Measurements from ENCODE around the gene VPS16.

The VPS16 gene

DNA sequence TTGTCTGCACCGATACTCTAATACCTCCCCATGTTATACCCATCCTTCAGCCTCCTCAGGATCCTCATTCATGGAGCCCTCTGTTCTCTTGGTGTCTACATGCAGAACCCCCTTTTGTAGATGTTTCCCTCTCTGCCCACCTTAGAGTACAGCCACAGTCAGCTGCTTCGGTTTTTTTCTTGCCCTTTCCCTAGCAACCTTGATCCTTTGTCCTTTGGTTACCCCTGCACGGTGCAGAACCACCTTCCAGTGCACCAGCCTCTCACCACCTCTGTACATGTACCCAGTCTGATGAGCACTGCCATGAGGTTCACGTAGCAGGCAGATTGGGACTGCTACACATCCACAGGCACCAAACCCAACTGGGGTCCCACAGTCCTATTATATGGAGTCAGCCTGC, 7.3 kb downstream of the VPS16 start:
- H2AFZ ChIP-seq (ENCODE audit: low read depth, low read length) = no peak overlapping the region
- no peaks in the 10 kb centered on the region for H3K4me1 ChIP-seq (ENCODE audit: insufficient read depth, low read length)
- no peaks in the 10 kb centered on the region for H3K27me3 ChIP-seq (ENCODE audit: insufficient read depth, low read length)
- no peaks in the 10 kb centered on the region for H3K36me3 ChIP-seq (ENCODE audit: insufficient read depth, low read length)
- H3K9me3 ChIP-seq (ENCODE audit: low read length) = no peaks in the 10 kb centered on the region
- H3K4me3 ChIP-seq (ENCODE audit: low read length) = no peak overlapping the region

DNA sequence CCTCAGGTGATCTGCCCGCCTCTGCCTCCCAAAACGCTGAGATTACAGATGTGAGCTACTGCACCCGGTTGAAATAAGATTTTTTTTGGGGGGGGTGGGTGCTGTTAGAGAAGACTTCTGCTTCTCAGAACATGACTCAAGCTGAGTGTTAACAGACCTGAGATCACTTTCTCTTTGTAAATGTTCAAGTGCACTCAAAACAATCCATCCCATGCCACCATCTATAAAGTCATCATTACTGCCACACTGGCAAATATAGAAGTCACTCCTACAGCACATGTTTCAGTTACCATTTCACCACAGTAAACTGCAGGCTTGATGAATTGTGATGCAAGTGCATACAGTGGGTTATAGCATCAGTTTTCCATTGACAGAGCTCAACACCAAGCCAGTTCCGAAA, 9.0 kb downstream of the VPS16 start:
- Histone ChIP-seq H3K4me1 (ENCODE audit: insufficient read depth, low read length) (no peaks in the 10 kb centered on the region), H3K9me3 (ENCODE audit: low read length) (no peaks in the 10 kb centered on the region), H3K4me3 (ENCODE audit: low read length) (no peak overlapping the region), H2AFZ (ENCODE audit: low read depth, low read length) (no peak overlapping the region), H3K27me3 (ENCODE audit: insufficient read depth, low read length) (no peaks in the 10 kb centered on the region), H3K36me3 (ENCODE audit: insufficient read depth, low read length) (no peaks in the 10 kb centered on the region)

DNA sequence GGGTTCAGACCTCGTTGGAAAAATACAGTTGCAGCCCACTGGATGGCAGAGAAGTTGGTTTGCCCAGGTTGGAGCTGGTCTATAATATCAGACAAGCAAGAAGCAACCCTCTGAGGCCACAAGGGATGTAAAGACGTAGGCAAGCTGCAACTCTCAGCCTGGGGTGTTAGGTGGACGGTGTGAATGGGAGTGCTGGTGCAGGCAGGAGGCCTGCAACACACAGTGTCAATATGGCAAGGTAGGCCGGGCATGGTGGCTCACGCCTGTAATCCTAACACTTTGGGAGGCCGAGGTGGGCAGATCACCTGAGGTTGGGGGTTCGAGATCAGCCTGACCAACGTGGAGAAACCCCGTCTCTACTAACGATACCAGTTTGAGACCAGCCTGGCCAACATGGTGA, 10.5 kb downstream of the VPS16 start:
- H2AFZ ChIP-seq (ENCODE audit: low read depth, low read length) = no peak overlapping the region
- H3K27me3 ChIP-seq (ENCODE audit: insufficient read depth, low read length) = no peaks in the 10 kb centered on the region
- H3K9me3 ChIP-seq (ENCODE audit: low read length) = no peaks in the 10 kb centered on the region
- H3K36me3 ChIP-seq (ENCODE audit: insufficient read depth, low read length) = no peaks in the 10 kb centered on the region
- no peak overlapping the region for H3K4me3 ChIP-seq (ENCODE audit: low read length)
- H3K4me1 ChIP-seq (ENCODE audit: insufficient read depth, low read length) = no peaks in the 10 kb centered on the region

DNA sequence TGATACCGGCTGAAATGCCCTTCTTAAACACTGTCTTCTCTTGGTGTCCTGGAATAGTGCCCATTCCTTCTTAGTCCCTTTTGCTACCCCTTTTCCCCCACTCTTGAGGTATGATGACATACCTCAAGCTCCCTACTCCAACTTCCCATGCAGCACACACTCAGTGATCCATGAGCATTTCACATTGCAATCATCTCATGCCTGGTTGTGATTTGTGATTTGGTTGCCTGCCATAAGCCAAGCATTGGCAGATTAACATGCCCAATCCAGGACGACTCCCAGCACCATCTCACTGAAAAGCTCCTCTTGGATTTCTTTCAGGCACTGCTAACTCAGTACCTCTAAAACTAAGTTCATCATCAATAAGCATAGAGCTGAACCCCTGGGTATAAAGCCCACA, 18.0 kb downstream of the VPS16 start:
- Histone ChIP-seq H3K9me3 (ENCODE audit: low read length) (no peaks in the 10 kb centered on the region), H3K4me3 (ENCODE audit: low read length) (no peak overlapping the region), H3K27me3 (ENCODE audit: insufficient read depth, low read length) (no peaks in the 10 kb centered on the region), H2AFZ (ENCODE audit: low read depth, low read length) (no peak overlapping the region), H3K36me3 (ENCODE audit: insufficient read depth, low read length) (peaks cover 17% of the 10 kb centered on the region), H3K4me1 (ENCODE audit: insufficient read depth, low read length) (no peaks in the 10 kb centered on the region)

DNA sequence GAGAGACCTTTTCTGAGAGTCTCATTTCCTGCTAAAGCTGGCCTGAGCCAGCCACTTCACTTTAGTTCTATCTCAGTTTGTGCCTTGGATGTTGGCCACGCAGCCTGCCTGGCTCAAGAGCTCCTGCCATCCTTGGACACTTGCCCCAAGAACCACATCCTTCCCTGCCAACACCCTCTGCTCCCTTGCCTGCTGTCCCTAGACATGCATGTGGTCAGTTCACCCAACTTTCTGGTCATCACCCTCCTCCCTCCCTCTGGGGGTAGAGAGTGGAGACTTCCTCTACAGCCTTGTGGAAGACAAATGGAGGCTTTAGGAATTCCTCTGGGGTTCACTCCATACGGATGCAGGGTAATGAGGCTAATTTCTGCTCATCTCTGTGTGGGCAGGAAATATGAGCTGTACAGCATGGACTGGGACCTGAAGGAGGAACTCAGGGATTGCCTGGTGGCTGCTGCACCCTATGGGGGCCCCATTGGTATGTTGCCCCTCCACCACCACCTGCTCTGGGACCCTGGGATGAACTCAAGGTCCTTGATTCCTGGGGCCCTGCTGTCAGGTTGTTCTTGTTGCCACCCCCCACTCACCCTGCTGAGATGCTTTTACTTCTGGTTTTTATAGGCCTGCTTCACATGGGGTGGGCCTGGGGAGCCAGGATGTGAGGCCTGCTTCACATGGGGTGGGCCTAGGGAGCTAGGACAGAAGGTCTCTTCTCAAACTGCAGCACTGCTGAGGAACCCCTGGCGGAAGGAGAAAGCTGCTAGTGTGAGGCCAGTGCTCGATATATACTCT, 19.0 kb downstream of the VPS16 start:
- H3K27me3 ChIP-seq (ENCODE audit: insufficient read depth, low read length) = no peaks in the 10 kb centered on the region

DNA sequence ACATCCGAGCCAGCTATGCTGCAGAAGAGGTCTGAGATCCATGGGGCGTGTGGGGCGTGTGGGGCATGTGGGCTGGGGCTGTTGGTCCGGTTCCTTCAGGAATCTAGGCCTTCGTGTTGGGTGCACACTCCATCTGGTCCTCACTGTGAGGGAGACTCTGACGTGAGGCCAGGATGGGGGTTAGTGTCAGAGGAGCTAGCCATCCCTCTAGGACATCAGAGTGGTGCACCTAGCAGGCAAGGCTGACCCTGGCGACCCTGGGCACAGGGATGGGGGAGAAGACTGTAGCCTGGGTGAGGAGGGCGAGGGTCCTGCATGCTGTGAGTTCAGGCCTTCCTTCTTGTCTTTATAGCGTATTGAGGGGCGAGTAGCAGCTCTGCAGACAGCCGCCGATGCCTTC, 24.1 kb downstream of the VPS16 start:
- Histone ChIP-seq H3K36me3 (ENCODE audit: insufficient read depth, low read length) (peaks cover 36% of the 10 kb centered on the region), H3K4me1 (ENCODE audit: insufficient read depth, low read length) (no peaks in the 10 kb centered on the region), H3K9me3 (ENCODE audit: low read length) (no peaks in the 10 kb centered on the region), H3K4me3 (ENCODE audit: low read length) (no peak overlapping the region), H3K27me3 (ENCODE audit: insufficient read depth, low read length) (no peaks in the 10 kb centered on the region), H2AFZ (ENCODE audit: low read depth, low read length) (no peak overlapping the region)

More for the DNA sequence above, 19.0 kb downstream of the VPS16 start:
- Histone ChIP-seq H3K4me3 (ENCODE audit: low read length) (no peak overlapping the region), H3K36me3 (ENCODE audit: insufficient read depth, low read length) (peaks cover 24% of the 10 kb centered on the region), H3K9me3 (ENCODE audit: low read length) (no peaks in the 10 kb centered on the region), H2AFZ (ENCODE audit: low read depth, low read length) (no peak overlapping the region), H3K4me1 (ENCODE audit: insufficient read depth, low read length) (no peaks in the 10 kb centered on the region)

DNA sequence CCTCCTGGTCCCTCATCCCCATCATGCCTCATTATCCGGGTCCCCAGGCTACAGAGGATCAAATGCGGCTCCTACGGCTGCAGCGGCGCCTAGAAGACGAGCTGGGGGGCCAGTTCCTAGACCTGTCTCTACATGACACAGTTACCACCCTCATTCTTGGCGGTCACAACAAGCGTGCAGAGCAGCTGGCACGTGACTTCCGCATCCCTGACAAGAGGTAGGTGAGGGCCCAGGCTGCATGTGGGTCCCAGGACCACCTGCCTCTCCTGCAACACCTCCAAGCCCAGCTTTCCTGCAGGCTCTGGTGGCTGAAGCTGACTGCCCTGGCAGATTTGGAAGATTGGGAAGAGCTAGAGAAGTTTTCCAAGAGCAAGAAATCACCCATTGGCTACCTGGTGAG, 24.6 kb downstream of the VPS16 start:
- Histone ChIP-seq H3K4me1 (ENCODE audit: insufficient read depth, low read length) (no peaks in the 10 kb centered on the region), H3K9me3 (ENCODE audit: low read length) (no peaks in the 10 kb centered on the region), H2AFZ (ENCODE audit: low read depth, low read length) (no peak overlapping the region), H3K4me3 (ENCODE audit: low read length) (no peak overlapping the region), H3K27me3 (ENCODE audit: insufficient read depth, low read length) (no peaks in the 10 kb centered on the region), H3K36me3 (ENCODE audit: insufficient read depth, low read length) (peaks cover 36% of the 10 kb centered on the region)

DNA sequence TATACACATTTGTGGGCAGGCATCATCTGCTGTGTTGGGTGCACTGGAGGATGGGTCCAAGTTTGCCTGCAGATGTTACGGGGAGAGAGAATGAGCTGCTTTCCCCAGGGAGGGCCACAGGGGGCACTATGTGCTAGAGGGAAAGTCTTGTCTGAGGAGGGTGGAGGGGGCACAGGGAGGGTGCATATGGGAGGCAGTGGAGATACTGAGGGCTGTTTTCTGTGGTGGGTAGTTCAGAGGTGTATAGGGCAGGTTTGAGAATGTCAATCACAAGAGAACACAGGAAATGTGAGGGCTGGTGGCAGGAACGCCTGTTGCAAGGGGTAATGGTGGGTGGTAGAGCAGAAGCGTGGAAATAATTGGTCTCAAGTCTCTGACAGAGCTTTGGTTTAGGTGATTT, 25.1 kb downstream of the VPS16 start:
- peaks cover 5% of the 10 kb centered on the region for H3K4me1 ChIP-seq (ENCODE audit: insufficient read depth, low read length)
- peaks cover 35% of the 10 kb centered on the region for H3K36me3 ChIP-seq (ENCODE audit: insufficient read depth, low read length)
- no peaks in the 10 kb centered on the region for H3K27me3 ChIP-seq (ENCODE audit: insufficient read depth, low read length)
- no peaks in the 10 kb centered on the region for H3K9me3 ChIP-seq (ENCODE audit: low read length)
- H3K4me3 ChIP-seq (ENCODE audit: low read length) = no peak overlapping the region
- no peak overlapping the region for H2AFZ ChIP-seq (ENCODE audit: low read depth, low read length)

DNA sequence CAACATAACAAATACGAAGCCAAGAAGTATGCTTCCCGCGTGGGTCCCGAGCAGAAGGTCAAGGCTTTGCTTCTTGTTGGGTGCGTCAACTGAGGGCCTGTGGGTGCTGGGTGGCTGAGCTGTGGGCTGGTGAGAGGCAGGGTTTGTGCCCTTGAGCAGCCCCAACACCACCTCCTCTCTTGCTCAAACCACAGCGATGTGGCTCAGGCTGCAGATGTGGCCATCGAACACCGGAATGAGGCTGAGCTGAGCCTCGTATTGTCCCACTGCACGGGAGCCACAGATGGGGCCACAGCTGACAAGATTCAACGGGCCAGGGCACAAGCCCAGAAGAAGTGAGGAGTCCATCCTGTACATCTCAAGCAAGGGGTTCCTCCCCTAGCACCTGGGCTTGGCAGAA, 25.7 kb downstream of the VPS16 start:
- no peaks in the 10 kb centered on the region for H3K9me3 ChIP-seq (ENCODE audit: low read length)
- no peak overlapping the region for H2AFZ ChIP-seq (ENCODE audit: low read depth, low read length)
- H3K27me3 ChIP-seq (ENCODE audit: insufficient read depth, low read length) = no peaks in the 10 kb centered on the region
- H3K4me3 ChIP-seq (ENCODE audit: low read length) = no peak overlapping the region
- H3K36me3 ChIP-seq (ENCODE audit: insufficient read depth, low read length) = peaks cover 29% of the 10 kb centered on the region
- peaks cover 10% of the 10 kb centered on the region for H3K4me1 ChIP-seq (ENCODE audit: insufficient read depth, low read length)

DNA sequence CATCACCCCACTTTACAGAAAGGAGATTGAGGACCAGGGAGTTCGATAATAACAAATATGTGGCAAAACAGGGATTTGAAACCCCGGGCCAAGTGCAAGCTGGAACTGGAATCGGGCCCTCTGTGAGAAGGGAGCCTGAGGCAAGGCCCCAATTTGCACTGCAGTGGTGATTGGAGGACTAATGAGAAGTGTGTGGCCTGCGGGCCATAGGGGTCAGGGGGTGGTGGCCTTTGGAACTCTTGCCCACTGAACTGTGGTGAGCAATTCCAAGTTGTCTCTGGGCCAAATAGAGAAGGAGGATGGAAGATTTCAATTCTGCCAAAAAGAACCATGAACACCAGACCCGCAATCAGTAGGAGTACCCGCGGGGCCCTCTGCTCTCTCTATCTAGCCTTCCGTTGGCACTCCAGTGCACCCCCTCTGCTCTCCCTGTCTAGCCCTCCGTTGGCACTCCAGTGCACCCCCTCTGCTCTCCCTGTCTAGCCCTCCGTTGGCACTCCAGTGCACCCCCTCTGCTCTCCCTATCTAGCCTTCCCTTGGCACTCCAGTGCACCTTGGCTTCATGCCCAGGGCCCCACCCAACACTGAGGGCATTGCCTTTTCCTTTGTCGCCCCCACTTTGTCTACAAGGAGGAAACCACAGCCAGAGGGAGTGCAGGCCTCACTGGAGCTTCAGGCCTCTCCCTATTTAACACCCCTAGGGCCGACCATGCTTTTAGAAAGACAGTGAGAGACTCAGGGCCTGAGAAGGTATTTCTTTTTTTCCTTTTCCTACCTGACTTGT, 26.7 kb downstream of the VPS16 start:
- Histone ChIP-seq H3K36me3 (ENCODE audit: insufficient read depth, low read length) (peaks cover 22% of the 10 kb centered on the region), H2AFZ (ENCODE audit: low read depth, low read length) (no peak overlapping the region), H3K27me3 (ENCODE audit: insufficient read depth, low read length) (no peaks in the 10 kb centered on the region), H3K9me3 (ENCODE audit: low read length) (no peaks in the 10 kb centered on the region), H3K4me1 (ENCODE audit: insufficient read depth, low read length) (peaks cover 10% of the 10 kb centered on the region), H3K4me3 (ENCODE audit: low read length) (no peak overlapping the region)

DNA sequence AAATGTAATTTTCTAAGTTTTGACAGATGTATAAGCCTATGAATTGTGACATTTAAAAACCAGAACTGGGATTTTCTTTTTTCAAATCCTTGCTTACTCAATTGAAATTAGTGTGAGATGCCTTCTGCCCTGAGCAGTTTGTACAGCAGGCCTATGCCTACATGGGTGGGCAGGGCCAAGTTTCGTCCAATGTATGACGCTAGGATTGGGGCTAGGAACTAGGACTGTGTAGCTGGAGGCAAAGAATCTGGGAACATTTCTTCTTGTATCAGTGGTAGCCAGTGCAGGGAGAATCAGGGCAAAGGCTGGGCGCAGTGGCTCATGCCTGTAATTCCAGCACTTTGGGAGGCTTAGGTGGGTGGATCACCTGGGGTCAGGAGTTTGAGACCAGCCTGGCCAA, 28.8 kb downstream of the VPS16 start:
- Histone ChIP-seq H3K27me3 (ENCODE audit: insufficient read depth, low read length) (no peaks in the 10 kb centered on the region), H2AFZ (ENCODE audit: low read depth, low read length) (no peak overlapping the region), H3K36me3 (ENCODE audit: insufficient read depth, low read length) (peaks cover 12% of the 10 kb centered on the region), H3K4me3 (ENCODE audit: low read length) (no peak overlapping the region), H3K4me1 (ENCODE audit: insufficient read depth, low read length) (peaks cover 11% of the 10 kb centered on the region), H3K9me3 (ENCODE audit: low read length) (no peaks in the 10 kb centered on the region)

DNA sequence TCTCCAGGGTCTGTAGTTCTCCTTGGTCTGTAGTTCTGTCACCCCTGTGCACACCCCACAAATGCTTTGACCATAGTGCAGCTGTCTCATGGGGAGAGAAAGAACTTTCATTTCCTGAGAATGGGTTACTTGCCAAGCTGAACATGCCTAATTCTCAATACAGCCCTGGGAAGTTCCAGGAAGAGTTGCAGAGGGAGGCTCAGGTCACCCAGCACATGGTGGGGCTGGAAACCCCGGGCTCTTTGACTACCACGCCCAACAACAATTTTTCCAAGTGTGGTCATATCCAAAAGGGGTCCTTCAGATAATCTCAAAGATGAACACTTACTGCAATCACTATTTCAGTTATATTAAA, 30.5 kb downstream of the VPS16 start:
- no peaks in the 10 kb centered on the region for H3K9me3 ChIP-seq (ENCODE audit: low read length)
- H3K27me3 ChIP-seq (ENCODE audit: insufficient read depth, low read length) = no peaks in the 10 kb centered on the region
- no peak overlapping the region for H3K4me3 ChIP-seq (ENCODE audit: low read length)
- peaks cover 3% of the 10 kb centered on the region for H3K36me3 ChIP-seq (ENCODE audit: insufficient read depth, low read length)
- peaks cover 27% of the 10 kb centered on the region for H3K4me1 ChIP-seq (ENCODE audit: insufficient read depth, low read length)
- H2AFZ ChIP-seq (ENCODE audit: low read depth, low read length) = no peak overlapping the region

DNA sequence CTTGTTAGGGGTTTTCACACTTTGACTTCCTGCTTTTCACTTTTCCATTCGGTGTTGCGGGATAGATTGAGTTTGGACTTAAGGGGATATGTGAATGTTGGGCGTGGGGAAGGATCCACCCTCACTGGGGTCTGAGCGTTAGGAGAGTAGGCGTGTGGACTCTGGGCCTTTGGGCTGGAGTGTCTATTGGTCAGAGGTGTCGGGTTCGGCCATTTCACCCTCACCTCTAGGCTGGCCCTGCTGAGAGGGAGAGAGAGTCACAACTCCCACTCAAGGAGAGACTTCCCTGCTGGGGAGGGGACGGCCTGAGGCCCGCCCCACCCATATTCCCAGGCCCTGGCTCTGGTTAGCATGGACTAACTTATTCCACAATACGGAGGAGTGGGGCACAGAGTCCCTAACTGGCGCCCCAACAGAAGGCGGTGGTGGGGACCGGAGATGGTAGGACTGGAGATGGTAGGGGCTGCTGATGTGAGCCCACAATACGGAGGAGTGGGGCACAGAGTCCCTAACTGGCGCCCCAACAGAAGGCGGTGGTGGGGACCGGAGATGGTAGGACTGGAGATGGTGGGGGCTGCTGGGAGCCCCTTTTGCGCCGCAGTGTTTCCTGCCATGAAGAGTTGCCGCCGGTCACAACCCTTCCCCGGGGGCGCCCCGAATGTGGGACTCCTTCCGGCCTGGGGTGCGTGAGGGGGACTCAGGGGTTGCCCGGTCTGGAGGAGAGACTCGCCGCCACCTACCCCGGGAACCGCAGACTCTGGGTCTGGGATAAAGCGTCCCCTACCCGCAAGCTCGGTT, 31.3 kb downstream of the VPS16 start:
- Histone ChIP-seq H3K9me3 (ENCODE audit: low read length) (no peaks in the 10 kb centered on the region), H3K27me3 (ENCODE audit: insufficient read depth, low read length) (no peaks in the 10 kb centered on the region), H3K4me1 (ENCODE audit: insufficient read depth, low read length) (peaks cover 28% of the 10 kb centered on the region), H3K36me3 (ENCODE audit: insufficient read depth, low read length) (no peaks in the 10 kb centered on the region), H3K4me3 (ENCODE audit: low read length) (no peak overlapping the region), H2AFZ (ENCODE audit: low read depth, low read length) (no peak overlapping the region)

Measured in neuron (in vitro differentiated cells).